IgD-negative memory B cell (primary cell): ENCODE results near the gene FANCD2. TPM values are rescaled to one million over a fixed set of nuclear protein-coding genes. Genes with fewer than 3 reads are reported as not detected.

Source experiments
- H3K27ac Mint-ChIP-seq, 3 donors: one replicate each; pipeline ENCODE4 v1.8.0; 2020 to 2022; ENCODE audit warnings: mild to moderate bottlenecking in 3 of 3, mixed read lengths in 3 of 3, moderate library complexity in 1 of 3
- H3K27me3 Mint-ChIP-seq: one replicate; pipeline ENCODE4 v1.8.0; 2021; ENCODE audit warnings: mixed read lengths
- H3K36me3 Mint-ChIP-seq: one replicate; pipeline ENCODE4 v1.8.0; 2020; ENCODE audit warnings: mild to moderate bottlenecking, mixed read lengths
- H3K4me1 Mint-ChIP-seq, 3 donors: one replicate each; pipeline ENCODE4 v1.8.0; 2020 to 2022; ENCODE audit warnings: mixed read lengths in 3 of 3, mild to moderate bottlenecking in 1 of 3
- H3K4me3 Mint-ChIP-seq, 4 donors: one replicate each; pipeline ENCODE4 v1.8.0; 2020 to 2022; ENCODE audit warnings: mild to moderate bottlenecking in 4 of 4, mixed read lengths in 4 of 4, moderate library complexity in 3 of 4
- H3K9me3 Mint-ChIP-seq, 3 donors: one replicate each; pipeline ENCODE4 v1.8.0; 2020 to 2021; ENCODE audit warnings: mixed read lengths in 3 of 3, mild to moderate bottlenecking in 1 of 3
- polyA plus RNA-seq: library from polyadenylated mRNA; unstranded; fragments of 300-500 nt; fragmentation: Illumina TruSeq; gene quantifications from one replicate; pipeline ENCODE4 v1.2.3, GENCODE V29; 2021

FANCD2 gene
- polyA plus RNA-seq = 15.2 TPM

GRCh38 chr3:10026084-10026890 lies at the start of gene FANCD2:
TSS of gene FANCD2 (plus strand) at chr3:10026437. CDS start at chr3:10028658, 2,221 bp downstream.
- H3K4me3 Mint-ChIP-seq = peak within 1 kb of the TSS; percentile 94 to 99 (median 98)
- no peaks in the 10 kb centered on the region for H3K27me3 Mint-ChIP-seq
- peaks cover 16 to 19% (median 19%) of the 10 kb centered on the region in 3 donors for H3K4me1 Mint-ChIP-seq
- H3K36me3 Mint-ChIP-seq = peaks cover 3% of the 10 kb centered on the region
- no peaks in the 10 kb centered on the region for H3K9me3 Mint-ChIP-seq
- H3K27ac Mint-ChIP-seq = peak within 1 kb of the TSS; percentile 96 to 100 (median 99)

GRCh38 chr3:9976721-9977709 lies 49.2 kb upstream of the FANCD2 start:
- Mint-ChIP-seq H3K27me3 (no peaks in the 10 kb centered on the region), H3K4me1 (peaks cover 7 to 10% (median 8%) of the 10 kb centered on the region in 3 donors), H3K27ac (no peak overlapping the region), H3K36me3 (peaks cover 8% of the 10 kb centered on the region), H3K4me3 (no peak overlapping the region), H3K9me3 (no peaks in the 10 kb centered on the region)

- H3K4me1 Mint-ChIP-seq = peaks cover 8 to 13% (median 10%) of the 10 kb centered on the region in 3 donors
- H3K36me3 Mint-ChIP-seq = peaks cover 8% of the 10 kb centered on the region
- H3K4me3 Mint-ChIP-seq = no peak overlapping the region
- peak overlapping the region in 2 of 3 donors; percentile 0 to 53 for H3K27ac Mint-ChIP-seq
- H3K9me3 Mint-ChIP-seq = no peaks in the 10 kb centered on the region
- H3K27me3 Mint-ChIP-seq = no peaks in the 10 kb centered on the region
Observed at GRCh38 chr3:9978710-9979305, 47.4 kb upstream of the FANCD2 start.

- peaks cover 8 to 13% (median 10%) of the 10 kb centered on the region in 3 donors for H3K4me1 Mint-ChIP-seq
- H3K27ac Mint-ChIP-seq = peak overlapping the region in 1 of 3 donors; percentile 13
- peaks cover 8% of the 10 kb centered on the region for H3K36me3 Mint-ChIP-seq
- H3K27me3 Mint-ChIP-seq = no peaks in the 10 kb centered on the region
- no peak overlapping the region for H3K4me3 Mint-ChIP-seq
- H3K9me3 Mint-ChIP-seq = no peaks in the 10 kb centered on the region
Observed at GRCh38 chr3:9980251-9980650, 46.0 kb upstream of the FANCD2 start.

- H3K27me3 Mint-ChIP-seq = no peaks in the 10 kb centered on the region
- peak overlapping the region; percentile 99 to 100 (median 100) for H3K27ac Mint-ChIP-seq
- no peaks in the 10 kb centered on the region for H3K36me3 Mint-ChIP-seq
- H3K9me3 Mint-ChIP-seq = no peaks in the 10 kb centered on the region
- peak overlapping the region; percentile 95 to 99 (median 99) for H3K4me3 Mint-ChIP-seq
- H3K4me1 Mint-ChIP-seq = peaks cover 13 to 22% (median 19%) of the 10 kb centered on the region in 3 donors
Observed at GRCh38 chr3:9986230-9986725, 40.0 kb upstream of the FANCD2 start.

- H3K27ac Mint-ChIP-seq = no peak overlapping the region
- H3K9me3 Mint-ChIP-seq = no peaks in the 10 kb centered on the region
- H3K4me1 Mint-ChIP-seq = peaks cover 0 to 9% (median 0%) of the 10 kb centered on the region in 3 donors
- no peaks in the 10 kb centered on the region for H3K27me3 Mint-ChIP-seq
- peaks cover 2% of the 10 kb centered on the region for H3K36me3 Mint-ChIP-seq
- no peak overlapping the region for H3K4me3 Mint-ChIP-seq
Observed at GRCh38 chr3:9994086-9994844, 32.0 kb upstream of the FANCD2 start.

- peak overlapping the region in 1 of 3 donors; percentile 63 for H3K27ac Mint-ChIP-seq
Observed at GRCh38 chr3:10000686-10001085, 25.6 kb upstream of the FANCD2 start.

GRCh38 chr3:10002951-10003350 lies 23.3 kb upstream of the FANCD2 start:
- Mint-ChIP-seq H3K27me3 (no peaks in the 10 kb centered on the region), H3K36me3 (peaks cover 6% of the 10 kb centered on the region), H3K9me3 (no peaks in the 10 kb centered on the region), H3K27ac (no peak overlapping the region), H3K4me3 (no peak overlapping the region), H3K4me1 (peaks cover 0 to 2% (median 0%) of the 10 kb centered on the region in 3 donors)

More at GRCh38 chr3:10000686-10001085, 25.6 kb upstream of the FANCD2 start:
- H3K4me3 Mint-ChIP-seq = no peak overlapping the region
- H3K36me3 Mint-ChIP-seq = peaks cover 6% of the 10 kb centered on the region
- H3K4me1 Mint-ChIP-seq = no peaks in the 10 kb centered on the region
- H3K9me3 Mint-ChIP-seq = no peaks in the 10 kb centered on the region
- H3K27me3 Mint-ChIP-seq = no peaks in the 10 kb centered on the region

- Mint-ChIP-seq H3K9me3 (no peaks in the 10 kb centered on the region), H3K36me3 (peaks cover 6% of the 10 kb centered on the region), H3K4me1 (peaks cover 6 to 7% (median 7%) of the 10 kb centered on the region in 3 donors), H3K4me3 (no peak overlapping the region), H3K27me3 (no peaks in the 10 kb centered on the region), H3K27ac (no peak overlapping the region)
Observed at GRCh38 chr3:10004506-10004905, 21.7 kb upstream of the FANCD2 start.

GRCh38 chr3:10004960-10005564 lies 21.2 kb upstream of the FANCD2 start:
- Mint-ChIP-seq H3K9me3 (no peaks in the 10 kb centered on the region), H3K27ac (no peak overlapping the region), H3K4me1 (peaks cover 6 to 8% (median 7%) of the 10 kb centered on the region in 3 donors), H3K27me3 (no peaks in the 10 kb centered on the region), H3K36me3 (peaks cover 6% of the 10 kb centered on the region), H3K4me3 (no peak overlapping the region)

GRCh38 chr3:10006048-10006761 lies 20.0 kb upstream of the FANCD2 start:
- peak overlapping the region in 1 of 3 donors; percentile 47 for H3K27ac Mint-ChIP-seq
- H3K9me3 Mint-ChIP-seq = no peaks in the 10 kb centered on the region
- peak overlapping the region in 1 of 4 donors; percentile 7 for H3K4me3 Mint-ChIP-seq
- H3K4me1 Mint-ChIP-seq = peaks cover 10 to 12% (median 11%) of the 10 kb centered on the region in 3 donors
- H3K27me3 Mint-ChIP-seq = peaks cover 2% of the 10 kb centered on the region
- peaks cover 3% of the 10 kb centered on the region for H3K36me3 Mint-ChIP-seq

GRCh38 chr3:10006762-10007090 lies 19.5 kb upstream of the FANCD2 start:
- H3K36me3 Mint-ChIP-seq = peaks cover 3% of the 10 kb centered on the region
- peaks cover 10 to 12% (median 11%) of the 10 kb centered on the region in 3 donors for H3K4me1 Mint-ChIP-seq
- H3K27ac Mint-ChIP-seq = no peak overlapping the region
- H3K9me3 Mint-ChIP-seq = no peaks in the 10 kb centered on the region
- peaks cover 2% of the 10 kb centered on the region for H3K27me3 Mint-ChIP-seq
- peak overlapping the region in 1 of 4 donors; percentile 7 for H3K4me3 Mint-ChIP-seq

GRCh38 chr3:10007126-10007782 lies 19.0 kb upstream of the FANCD2 start:
- Mint-ChIP-seq H3K9me3 (no peaks in the 10 kb centered on the region), H3K4me3 (peak overlapping the region in 1 of 4 donors; percentile 38), H3K36me3 (peaks cover 3% of the 10 kb centered on the region), H3K27ac (no peak overlapping the region), H3K4me1 (peaks cover 11 to 14% (median 12%) of the 10 kb centered on the region in 3 donors), H3K27me3 (peaks cover 2% of the 10 kb centered on the region)
